Gastroesophageal sphincter (tissue), 3 donors: ENCODE results near the gene PTH2.

ENCODE experiments used
- EP300 ChIP-seq: sonication (generic); formaldehyde crosslinking; IDR thresholded peaks from one replicate; pipeline ENCODE4 v1.6.1; 2017; ENCODE audit warnings: antibody characterized with exemption, mild to moderate bottlenecking
- POLR2A ChIP-seq, 2 donors: fragments of 450-650 bp; IDR thresholded peaks; one replicate each; pipeline ENCODE4 v1.6.1; 2017; ENCODE audit warnings: antibody characterized with exemption in 2 of 2, mild to moderate bottlenecking in 2 of 2, moderate library complexity in 1 of 2
- POLR2AphosphoS5 ChIP-seq: sonication (generic); formaldehyde crosslinking; IDR thresholded peaks from one replicate; pipeline ENCODE4 v1.6.1; 2017; ENCODE audit warnings: antibody characterized with exemption
- TF ChIP-seq, protein P1 (sequence below), 4 experiments: fragments of 200-600 bp in 2 of 4; fragments of 450-650 bp in 2 of 4; sonication (generic) in 1 of 4; IDR thresholded peaks; one replicate each; pipeline ENCODE4 v1.5.1; 2017 to 2019; ENCODE audit warnings: antibody characterized with exemption in 4 of 4, mild to moderate bottlenecking in 2 of 4, moderate library complexity in 2 of 4

DNA sequence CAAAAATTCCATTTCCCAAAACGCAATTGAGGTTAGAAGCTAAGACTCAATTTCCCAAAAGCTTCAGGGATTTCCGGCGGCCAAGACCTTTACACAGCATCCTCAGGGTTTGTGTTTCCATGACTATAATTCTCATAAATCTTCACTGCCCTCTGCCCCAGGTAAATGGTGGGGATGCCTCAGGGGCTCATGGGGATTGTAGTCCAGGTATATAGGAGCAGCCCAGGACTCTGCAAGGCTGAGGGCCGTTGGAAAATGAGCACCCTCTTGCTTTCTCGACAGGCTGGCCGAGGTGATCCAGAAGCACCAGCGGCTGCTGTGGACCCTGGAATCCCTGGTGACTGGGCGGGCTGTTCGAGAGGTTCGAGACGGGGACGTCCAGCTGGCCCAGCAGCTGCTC is 36.1 kb upstream of the PTH2 start:
- TF ChIP-seq, protein P1, sequence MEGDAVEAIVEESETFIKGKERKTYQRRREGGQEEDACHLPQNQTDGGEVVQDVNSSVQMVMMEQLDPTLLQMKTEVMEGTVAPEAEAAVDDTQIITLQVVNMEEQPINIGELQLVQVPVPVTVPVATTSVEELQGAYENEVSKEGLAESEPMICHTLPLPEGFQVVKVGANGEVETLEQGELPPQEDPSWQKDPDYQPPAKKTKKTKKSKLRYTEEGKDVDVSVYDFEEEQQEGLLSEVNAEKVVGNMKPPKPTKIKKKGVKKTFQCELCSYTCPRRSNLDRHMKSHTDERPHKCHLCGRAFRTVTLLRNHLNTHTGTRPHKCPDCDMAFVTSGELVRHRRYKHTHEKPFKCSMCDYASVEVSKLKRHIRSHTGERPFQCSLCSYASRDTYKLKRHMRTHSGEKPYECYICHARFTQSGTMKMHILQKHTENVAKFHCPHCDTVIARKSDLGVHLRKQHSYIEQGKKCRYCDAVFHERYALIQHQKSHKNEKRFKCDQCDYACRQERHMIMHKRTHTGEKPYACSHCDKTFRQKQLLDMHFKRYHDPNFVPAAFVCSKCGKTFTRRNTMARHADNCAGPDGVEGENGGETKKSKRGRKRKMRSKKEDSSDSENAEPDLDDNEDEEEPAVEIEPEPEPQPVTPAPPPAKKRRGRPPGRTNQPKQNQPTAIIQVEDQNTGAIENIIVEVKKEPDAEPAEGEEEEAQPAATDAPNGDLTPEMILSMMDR (IDR thresholded peaks at IDR 0.05): no peak
- TF ChIP-seq POLR2AphosphoS5 (no peak), POLR2A (IDR thresholded peaks at IDR 0.05) (no peak), EP300 (no peak)
